ENCODE data around the gene HNRNPLL.

GRCh38 chr2:38598200-38598990 lies 4.3 kb downstream of the HNRNPLL start:
- TF ChIP-seq, protein P1, sequence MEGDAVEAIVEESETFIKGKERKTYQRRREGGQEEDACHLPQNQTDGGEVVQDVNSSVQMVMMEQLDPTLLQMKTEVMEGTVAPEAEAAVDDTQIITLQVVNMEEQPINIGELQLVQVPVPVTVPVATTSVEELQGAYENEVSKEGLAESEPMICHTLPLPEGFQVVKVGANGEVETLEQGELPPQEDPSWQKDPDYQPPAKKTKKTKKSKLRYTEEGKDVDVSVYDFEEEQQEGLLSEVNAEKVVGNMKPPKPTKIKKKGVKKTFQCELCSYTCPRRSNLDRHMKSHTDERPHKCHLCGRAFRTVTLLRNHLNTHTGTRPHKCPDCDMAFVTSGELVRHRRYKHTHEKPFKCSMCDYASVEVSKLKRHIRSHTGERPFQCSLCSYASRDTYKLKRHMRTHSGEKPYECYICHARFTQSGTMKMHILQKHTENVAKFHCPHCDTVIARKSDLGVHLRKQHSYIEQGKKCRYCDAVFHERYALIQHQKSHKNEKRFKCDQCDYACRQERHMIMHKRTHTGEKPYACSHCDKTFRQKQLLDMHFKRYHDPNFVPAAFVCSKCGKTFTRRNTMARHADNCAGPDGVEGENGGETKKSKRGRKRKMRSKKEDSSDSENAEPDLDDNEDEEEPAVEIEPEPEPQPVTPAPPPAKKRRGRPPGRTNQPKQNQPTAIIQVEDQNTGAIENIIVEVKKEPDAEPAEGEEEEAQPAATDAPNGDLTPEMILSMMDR (IDR thresholded peaks at IDR 0.05; ENCODE audit: low read depth, low read length, missing input control) = no peak
- TF ChIP-seq TAF1 (conservative IDR thresholded peaks at IDR 0.05) = no peak
- no peak for TF ChIP-seq ZBTB33 (IDR thresholded peaks at IDR 0.05)
- no peak for TF ChIP-seq NR2F2 (IDR thresholded peaks at IDR 0.05)
- no peak for TF ChIP-seq ATF3 (IDR thresholded peaks at IDR 0.05)
- no peak for TF ChIP-seq SP1 (IDR thresholded peaks at IDR 0.05)

All from liver (tissue), 3 donors.